Activated naive CD8-positive, alpha-beta T cell (primary cell): ENCODE measurements around the gene TMEM183A.
"Not testable (repeated sequence)": the region's sequence is repeated elsewhere in the genome, so short reads cannot be mapped to it uniquely, and the experiment has no call there.

Experiments
- H3K27ac Mint-ChIP-seq: one replicate; pipeline ENCODE4 v1.8.0; 2021; ENCODE audit warnings: mixed read lengths
- H3K27me3 Mint-ChIP-seq: one replicate; pipeline ENCODE4 v1.8.0; 2021; ENCODE audit warnings: mixed read lengths
- H3K36me3 Mint-ChIP-seq: one replicate; pipeline ENCODE4 v1.8.0; 2021; ENCODE audit warnings: mixed read lengths
- H3K4me1 Mint-ChIP-seq: one replicate; pipeline ENCODE4 v1.8.0; 2021; ENCODE audit warnings: low read depth, mixed read lengths
- H3K4me3 Mint-ChIP-seq: one replicate; pipeline ENCODE4 v1.8.0; 2021; ENCODE audit warnings: mild to moderate bottlenecking, mixed read lengths
- H3K9me3 Mint-ChIP-seq: one replicate; pipeline ENCODE4 v1.8.0; 2021; ENCODE audit warnings: low read depth, mixed read lengths

The TMEM183A gene

GRCh38 chr1:203002951-203003350, 4.2 kb upstream of the TMEM183A start:
- H3K27ac Mint-ChIP-seq = no peak overlapping the region
- H3K4me1 Mint-ChIP-seq = peaks cover 18% of the 10 kb centered on the region
- no peaks in the 10 kb centered on the region for H3K9me3 Mint-ChIP-seq
- H3K4me3 Mint-ChIP-seq = no peak overlapping the region
- H3K36me3 Mint-ChIP-seq = no peaks in the 10 kb centered on the region
- H3K27me3 Mint-ChIP-seq = peaks cover 2% of the 10 kb centered on the region

GRCh38 chr1:203005395-203006142, 1.6 kb upstream of the TMEM183A start:
- H3K4me1 Mint-ChIP-seq = peaks cover 28% of the 10 kb centered on the region
- not testable (repeated sequence) for H3K9me3 Mint-ChIP-seq, H3K27me3 Mint-ChIP-seq, H3K36me3 Mint-ChIP-seq
- H3K4me3 Mint-ChIP-seq = peak overlapping the region; percentile 98
- H3K27ac Mint-ChIP-seq = peak overlapping the region; percentile 97

GRCh38 chr1:203009185-203009584, 2.0 kb downstream of the TMEM183A start:
- Mint-ChIP-seq H3K27ac (peak overlapping the region; percentile 85), H3K27me3 (no peaks in the 10 kb centered on the region), H3K9me3 (no peaks in the 10 kb centered on the region), H3K4me1 (peaks cover 47% of the 10 kb centered on the region), H3K4me3 (peak overlapping the region; percentile 98), H3K36me3 (peaks cover 13% of the 10 kb centered on the region)

GRCh38 chr1:203011582-203011981, 4.4 kb downstream of the TMEM183A start:
- Mint-ChIP-seq H3K27me3 (no peaks in the 10 kb centered on the region), H3K9me3 (no peaks in the 10 kb centered on the region), H3K27ac (no peak overlapping the region), H3K4me3 (no peak overlapping the region), H3K36me3 (peaks cover 15% of the 10 kb centered on the region), H3K4me1 (peaks cover 47% of the 10 kb centered on the region)

GRCh38 chr1:203017061-203017460, 9.9 kb downstream of the TMEM183A start:
- no peak overlapping the region for H3K4me3 Mint-ChIP-seq
- peaks cover 18% of the 10 kb centered on the region for H3K36me3 Mint-ChIP-seq
- peaks cover 18% of the 10 kb centered on the region for H3K4me1 Mint-ChIP-seq
- peak overlapping the region; percentile 41 for H3K27ac Mint-ChIP-seq
- no peaks in the 10 kb centered on the region for H3K9me3 Mint-ChIP-seq
- H3K27me3 Mint-ChIP-seq = no peaks in the 10 kb centered on the region

- H3K27me3 Mint-ChIP-seq = no peaks in the 10 kb centered on the region
- H3K4me1 Mint-ChIP-seq = peaks cover 12% of the 10 kb centered on the region
- H3K9me3 Mint-ChIP-seq = no peaks in the 10 kb centered on the region
- H3K27ac Mint-ChIP-seq = peak overlapping the region; percentile 41
- no peak overlapping the region for H3K4me3 Mint-ChIP-seq
- peaks cover 18% of the 10 kb centered on the region for H3K36me3 Mint-ChIP-seq
Measured at GRCh38 chr1:203017692-203018091, 10.5 kb downstream of the TMEM183A start.

- not testable (repeated sequence) for H3K27me3 Mint-ChIP-seq, H3K27ac Mint-ChIP-seq, H3K9me3 Mint-ChIP-seq, H3K4me3 Mint-ChIP-seq
- Mint-ChIP-seq H3K4me1 (peaks cover 11% of the 10 kb centered on the region), H3K36me3 (peaks cover 18% of the 10 kb centered on the region)
Measured at GRCh38 chr1:203022855-203023254, 15.7 kb downstream of the TMEM183A start.

- peaks cover 3% of the 10 kb centered on the region for H3K27me3 Mint-ChIP-seq
- H3K4me3 Mint-ChIP-seq = peak overlapping the region; percentile 79
- H3K27ac Mint-ChIP-seq = peak overlapping the region; percentile 90
- peaks cover 11% of the 10 kb centered on the region for H3K4me1 Mint-ChIP-seq
- peaks cover 12% of the 10 kb centered on the region for H3K36me3 Mint-ChIP-seq
- H3K9me3 Mint-ChIP-seq = peaks cover 5% of the 10 kb centered on the region
Measured at GRCh38 chr1:203025686-203026030, 18.5 kb downstream of the TMEM183A start.

- peaks cover 5% of the 10 kb centered on the region for H3K9me3 Mint-ChIP-seq
- peaks cover 11% of the 10 kb centered on the region for H3K36me3 Mint-ChIP-seq
- peak within 1 kb of the TSS; percentile 79 for H3K4me3 Mint-ChIP-seq
- peaks cover 3% of the 10 kb centered on the region for H3K27me3 Mint-ChIP-seq
- H3K4me1 Mint-ChIP-seq = peaks cover 11% of the 10 kb centered on the region
- peak within 1 kb of the TSS; percentile 90 for H3K27ac Mint-ChIP-seq
Measured at GRCh38 chr1:203026031-203026665, 19.0 kb downstream of the TMEM183A start, which contains the start of gene PPFIA4. TSS of gene PPFIA4 (plus strand) at chr1:203026491. CDS start at chr1:203039009, 12,518 bp downstream.

- peak overlapping the region; percentile 79 for H3K4me3 Mint-ChIP-seq
- peaks cover 5% of the 10 kb centered on the region for H3K9me3 Mint-ChIP-seq
- peaks cover 3% of the 10 kb centered on the region for H3K27me3 Mint-ChIP-seq
- no peak overlapping the region for H3K27ac Mint-ChIP-seq
- H3K36me3 Mint-ChIP-seq = peaks cover 8% of the 10 kb centered on the region
- peaks cover 11% of the 10 kb centered on the region for H3K4me1 Mint-ChIP-seq
Measured at GRCh38 chr1:203026666-203027663, 19.8 kb downstream of the TMEM183A start.

GRCh38 chr1:203028067-203028783, 21.1 kb downstream of the TMEM183A start:
- H3K27ac Mint-ChIP-seq = no peak overlapping the region
- H3K27me3 Mint-ChIP-seq = peaks cover 3% of the 10 kb centered on the region
- H3K36me3 Mint-ChIP-seq = peaks cover 8% of the 10 kb centered on the region
- peaks cover 11% of the 10 kb centered on the region for H3K4me1 Mint-ChIP-seq
- peaks cover 5% of the 10 kb centered on the region for H3K9me3 Mint-ChIP-seq
- peak overlapping the region; percentile 79 for H3K4me3 Mint-ChIP-seq

- peaks cover 4% of the 10 kb centered on the region for H3K36me3 Mint-ChIP-seq
- peaks cover 11% of the 10 kb centered on the region for H3K4me1 Mint-ChIP-seq
- H3K27ac Mint-ChIP-seq = no peak overlapping the region
- H3K27me3 Mint-ChIP-seq = peaks cover 3% of the 10 kb centered on the region
- H3K9me3 Mint-ChIP-seq = peaks cover 5% of the 10 kb centered on the region
- H3K4me3 Mint-ChIP-seq = no peak overlapping the region
Measured at GRCh38 chr1:203028784-203029553, 21.8 kb downstream of the TMEM183A start.

GRCh38 chr1:203031467-203031866, 24.3 kb downstream of the TMEM183A start:
- H3K9me3 Mint-ChIP-seq = no peaks in the 10 kb centered on the region
- no peak overlapping the region for H3K27ac Mint-ChIP-seq
- peaks cover 3% of the 10 kb centered on the region for H3K27me3 Mint-ChIP-seq
- H3K4me3 Mint-ChIP-seq = no peak overlapping the region
- H3K36me3 Mint-ChIP-seq = no peaks in the 10 kb centered on the region
- H3K4me1 Mint-ChIP-seq = peaks cover 5% of the 10 kb centered on the region

GRCh38 chr1:203033287-203033686, 26.1 kb downstream of the TMEM183A start:
- Mint-ChIP-seq H3K4me3 (no peak overlapping the region), H3K4me1 (no peaks in the 10 kb centered on the region), H3K9me3 (no peaks in the 10 kb centered on the region), H3K27me3 (peaks cover 2% of the 10 kb centered on the region), H3K27ac (no peak overlapping the region), H3K36me3 (no peaks in the 10 kb centered on the region)
